Measurements from ENCODE around the gene SMARCA2. TPM values are rescaled to one million over a fixed set of nuclear protein-coding genes. Genes with fewer than 3 reads are reported as not detected.
A peak's percentile ranks its signal among the peaks of the same experiment; 100 is the strongest.

The SMARCA2 gene
- polyA plus RNA-seq, 1 donor from 2014 or later: 150 TPM

GRCh38 chr9:2181792-2182191 is 166.6 kb downstream of the SMARCA2 start:
- no peaks in the 10 kb centered on the region for H3K9me3 ChIP-seq (ENCODE audit: low read length)
- H3K9me2 ChIP-seq (ENCODE audit: insufficient read depth, low read length): no peaks in the 10 kb centered on the region
- no peaks in the 10 kb centered on the region for H4K20me1 ChIP-seq (ENCODE audit: insufficient read depth)
- no peaks in the 10 kb centered on the region for H3K79me2 ChIP-seq (replicated peaks; ENCODE audit: insufficient read depth, low read length)
- H3K4me2 ChIP-seq (ENCODE audit: low read length): no peak overlapping the region
- H3K36me3 ChIP-seq (ENCODE audit: insufficient read depth, low read length): no peaks in the 10 kb centered on the region
- H3K27ac ChIP-seq (ENCODE audit: low read length): peak overlapping the region; percentile 92
- TF ChIP-seq POLR2AphosphoS5 (IDR thresholded peaks at IDR 0.05) (no peak), REST (IDR thresholded peaks at IDR 0.05; ENCODE audit: borderline replicate concordance) (no peak), RAD21 (conservative IDR thresholded peaks at IDR 0.05) (peak; percentile 40), EP300 (conservative IDR thresholded peaks at IDR 0.05; ENCODE audit: poor library complexity, severe bottlenecking) (no peak), CTCF (IDR thresholded peaks at IDR 0.05; ENCODE audit: poor library complexity, severe bottlenecking) (peak; percentile 49)
- no peak overlapping the region for H2AFZ ChIP-seq (ENCODE audit: low read depth, low read length)
- no peaks in the 10 kb centered on the region for H3K27me3 ChIP-seq (ENCODE audit: insufficient read depth, low read depth, low read length)
- no peaks in the 10 kb centered on the region for H3F3A ChIP-seq (ENCODE audit: insufficient read depth, low read length, poor library complexity, severe bottlenecking)
- H3K4me3 ChIP-seq (ENCODE audit: low read length): peak overlapping the region; percentile 31
- H3K9ac ChIP-seq (ENCODE audit: low read length): peak overlapping the region; percentile 29

GRCh38 chr9:2190939-2191608 is 175.9 kb downstream of the SMARCA2 start:
- H3K27me3 ChIP-seq (ENCODE audit: insufficient read depth, low read depth, low read length): no peaks in the 10 kb centered on the region
- no peaks in the 10 kb centered on the region for H4K20me1 ChIP-seq (ENCODE audit: insufficient read depth)
- no peak overlapping the region for H3K4me3 ChIP-seq (ENCODE audit: low read length)
- no peaks in the 10 kb centered on the region for H3K79me2 ChIP-seq (replicated peaks; ENCODE audit: insufficient read depth, low read length)
- H3K9me2 ChIP-seq (ENCODE audit: insufficient read depth, low read length): no peaks in the 10 kb centered on the region
- no peaks in the 10 kb centered on the region for H3K36me3 ChIP-seq (ENCODE audit: insufficient read depth, low read length)
- H3F3A ChIP-seq (ENCODE audit: insufficient read depth, low read length, poor library complexity, severe bottlenecking): no peaks in the 10 kb centered on the region
- H3K9ac ChIP-seq (ENCODE audit: low read length): no peak overlapping the region
- no peak overlapping the region for H2AFZ ChIP-seq (ENCODE audit: low read depth, low read length)
- no peak overlapping the region for H3K4me2 ChIP-seq (ENCODE audit: low read length)
- no peaks in the 10 kb centered on the region for H3K9me3 ChIP-seq (ENCODE audit: low read length)
- TF ChIP-seq POLR2AphosphoS5 (IDR thresholded peaks at IDR 0.05) (no peak), EP300 (conservative IDR thresholded peaks at IDR 0.05; ENCODE audit: poor library complexity, severe bottlenecking) (no peak), MXI1 (conservative IDR thresholded peaks at IDR 0.05; ENCODE audit: poor library complexity, severe bottlenecking) (no peak), TAF1 (IDR thresholded peaks at IDR 0.05; ENCODE audit: low read depth) (no peak), EZH2 (IDR thresholded peaks at IDR 0.05; ENCODE audit: borderline replicate concordance, insufficient read depth, low read length, poor library complexity, severe bottlenecking) (no peak), SMC3 (conservative IDR thresholded peaks at IDR 0.05; ENCODE audit: poor library complexity) (no peak), RAD21 (conservative IDR thresholded peaks at IDR 0.05) (no peak), REST (IDR thresholded peaks at IDR 0.05; ENCODE audit: borderline replicate concordance) (no peak), CTCF (IDR thresholded peaks at IDR 0.05; ENCODE audit: poor library complexity, severe bottlenecking) (no peak)
- no peak overlapping the region for H3K27ac ChIP-seq (ENCODE audit: low read length)
